ENCODE data around the gene ETV5.

Gene ETV5

GRCh38 chr3:186098740-186099139 is 10.1 kb downstream of the ETV5 start:
- ChIA-PET POLR2A (interaction anchor here (2.7 kb wide), 1 partner anchor 10 kb away, joined by 8 read pairs; the partner anchor contains the start of gene ETV5), CTCF (interaction anchor here (1.0 kb wide), 3 partner anchors 111 to 178 kb away, joined by 3 to 4 read pairs (median 3); no protein-coding TSS in a partner anchor)
- Histone ChIP-seq H3K27ac (ENCODE audit: extremely low read depth, low read depth, low read length) (no peak overlapping the region), H3K36me3 (ENCODE audit: control insufficient read depth in 2 of 2, insufficient read depth in 1 of 2, low read length in 2 of 2) (no peaks in the 10 kb centered on the region), H3K9me3 (ENCODE audit: control insufficient read depth, insufficient read depth, low read depth, low read length) (no peaks in the 10 kb centered on the region), H3K4me1 (ENCODE audit: control insufficient read depth, insufficient read depth, low read length) (peaks cover 17% of the 10 kb centered on the region; the same call in 1 of the 2 replicates), H3K4me3 (ENCODE audit: low read depth, low read length) (no peak overlapping the region)
- TF ChIP-seq KLF10 (tag by site-specific recombination; IDR thresholded peaks at IDR 0.05) (no peak), ZNF626 (tag by site-specific recombination; IDR thresholded peaks at IDR 0.05) (no peak), ZNF704 (tag by site-specific recombination; IDR thresholded peaks at IDR 0.05) (no peak), ZNF112 (tag by site-specific recombination; IDR thresholded peaks at IDR 0.05) (no peak), AEBP2 (tag by site-specific recombination; IDR thresholded peaks at IDR 0.05; ENCODE audit: borderline replicate concordance) (no peak), ZSCAN18 (tag by site-specific recombination; IDR thresholded peaks at IDR 0.05) (no peak), ZNF114 (tag by site-specific recombination; IDR thresholded peaks at IDR 0.05) (no peak), ZNF555 (tag by site-specific recombination; conservative IDR thresholded peaks at IDR 0.05) (no peak), BCL11B (tag by site-specific recombination; IDR thresholded peaks at IDR 0.05; ENCODE audit: low read depth) (no peak), REPIN1 (tag by site-specific recombination; IDR thresholded peaks at IDR 0.05; ENCODE audit: low read depth) (no peak)
- TF ChIP-seq, protein P1, sequence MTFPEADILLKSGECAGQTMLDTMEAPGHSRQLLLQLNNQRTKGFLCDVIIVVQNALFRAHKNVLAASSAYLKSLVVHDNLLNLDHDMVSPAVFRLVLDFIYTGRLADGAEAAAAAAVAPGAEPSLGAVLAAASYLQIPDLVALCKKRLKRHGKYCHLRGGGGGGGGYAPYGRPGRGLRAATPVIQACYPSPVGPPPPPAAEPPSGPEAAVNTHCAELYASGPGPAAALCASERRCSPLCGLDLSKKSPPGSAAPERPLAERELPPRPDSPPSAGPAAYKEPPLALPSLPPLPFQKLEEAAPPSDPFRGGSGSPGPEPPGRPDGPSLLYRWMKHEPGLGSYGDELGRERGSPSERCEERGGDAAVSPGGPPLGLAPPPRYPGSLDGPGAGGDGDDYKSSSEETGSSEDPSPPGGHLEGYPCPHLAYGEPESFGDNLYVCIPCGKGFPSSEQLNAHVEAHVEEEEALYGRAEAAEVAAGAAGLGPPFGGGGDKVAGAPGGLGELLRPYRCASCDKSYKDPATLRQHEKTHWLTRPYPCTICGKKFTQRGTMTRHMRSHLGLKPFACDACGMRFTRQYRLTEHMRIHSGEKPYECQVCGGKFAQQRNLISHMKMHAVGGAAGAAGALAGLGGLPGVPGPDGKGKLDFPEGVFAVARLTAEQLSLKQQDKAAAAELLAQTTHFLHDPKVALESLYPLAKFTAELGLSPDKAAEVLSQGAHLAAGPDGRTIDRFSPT (tag by site-specific recombination; IDR thresholded peaks at IDR 0.05): no peak
- TF ChIP-seq, protein P2, sequence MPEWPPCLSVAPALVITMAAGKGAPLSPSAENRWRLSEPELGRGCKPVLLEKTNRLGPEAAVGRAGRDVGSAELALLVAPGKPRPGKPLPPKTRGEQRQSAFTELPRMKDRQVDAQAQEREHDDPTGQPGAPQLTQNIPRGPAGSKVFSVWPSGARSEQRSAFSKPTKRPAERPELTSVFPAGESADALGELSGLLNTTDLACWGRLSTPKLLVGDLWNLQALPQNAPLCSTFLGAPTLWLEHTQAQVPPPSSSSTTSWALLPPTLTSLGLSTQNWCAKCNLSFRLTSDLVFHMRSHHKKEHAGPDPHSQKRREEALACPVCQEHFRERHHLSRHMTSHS (tag by site-specific recombination; IDR thresholded peaks at IDR 0.05): no peak

GRCh38 chr3:186097663-186098451 is 11.0 kb downstream of the ETV5 start:
- ChIA-PET CTCF (interaction anchor here (1.0 to 1.1 kb wide), 2 partner anchors 154 to 179 kb away, joined by 3 to 4 read pairs; no protein-coding TSS in a partner anchor), POLR2A (interaction anchor here (2.7 kb wide), 1 partner anchor 11 kb away, joined by 8 read pairs; the partner anchor contains the start of gene ETV5)
- H3K27ac ChIP-seq (ENCODE audit: extremely low read depth, low read depth, low read length): no peak overlapping the region
- H3K9me3 ChIP-seq (ENCODE audit: control insufficient read depth, insufficient read depth, low read depth, low read length): no peaks in the 10 kb centered on the region
- no peaks in the 10 kb centered on the region for H3K36me3 ChIP-seq (ENCODE audit: control insufficient read depth in 2 of 2, insufficient read depth in 1 of 2, low read length in 2 of 2)
- peak overlapping the region; percentile 13; the same call in 1 of the 2 replicates for H3K4me3 ChIP-seq (ENCODE audit: low read depth, low read length)
- peaks cover 13% of the 10 kb centered on the region; the same call in 1 of the 2 replicates for H3K4me1 ChIP-seq (ENCODE audit: control insufficient read depth, insufficient read depth, low read length)
- TF ChIP-seq ZNF555 (tag by site-specific recombination; conservative IDR thresholded peaks at IDR 0.05) (no peak), ZNF792 (tag by site-specific recombination; IDR thresholded peaks at IDR 0.05) (no peak), ZSCAN30 (tag by site-specific recombination; IDR thresholded peaks at IDR 0.05) (peak; percentile 19; the same call in 1 of the 2 replicates), ZNF37A (tag by site-specific recombination; IDR thresholded peaks at IDR 0.05) (no peak), ZNF121 (tag by site-specific recombination; IDR thresholded peaks at IDR 0.05) (no peak), ZNF473 (tag by site-specific recombination; IDR thresholded peaks at IDR 0.05) (no peak), GLI4 (tag by site-specific recombination; IDR thresholded peaks at IDR 0.05) (no peak), ZSCAN18 (tag by site-specific recombination; IDR thresholded peaks at IDR 0.05) (no peak), KLF17 (tag by site-specific recombination; IDR thresholded peaks at IDR 0.05) (no peak), ZNF48 (tag by site-specific recombination; IDR thresholded peaks at IDR 0.05) (no peak), ZBTB8A (tag by site-specific recombination; IDR thresholded peaks at IDR 0.05) (peak; percentile 71)
